Upper lobe of left lung (tissue), 4 donors: Measurements from ENCODE around the gene NUP85.

Source experiments
- CTCF ChIP-seq, 6 experiments: fragments of 450-650 bp in 4 of 6; fragments of 200-600 bp in 2 of 6; sonication (generic) in 2 of 6; IDR thresholded peaks; one replicate each; pipeline ENCODE4 v1.5.1; 2016 to 2019; ENCODE audit warnings: antibody characterized with exemption in 6 of 6
- EP300 ChIP-seq, 4 donors: sonication (generic); formaldehyde crosslinking; IDR thresholded peaks; one replicate each; pipeline ENCODE4 v1.5.1; 2017; ENCODE audit warnings: antibody characterized with exemption in 4 of 4, control low read depth in 2 of 4
- POLR2A ChIP-seq, 4 donors: fragments of 450-650 bp; IDR thresholded peaks; one replicate each; pipeline ENCODE4 v1.5.1; 2016 to 2017; ENCODE audit warnings: antibody characterized with exemption in 4 of 4, mild to moderate bottlenecking in 2 of 4
- POLR2AphosphoS5 ChIP-seq, 2 donors: sonication (generic); formaldehyde crosslinking; IDR thresholded peaks; one replicate each; pipeline ENCODE4 v1.5.1; 2017; ENCODE audit warnings: antibody characterized with exemption in 2 of 2

- TF ChIP-seq EP300 (IDR thresholded peaks at IDR 0.05): no peak
- no peak for TF ChIP-seq CTCF (IDR thresholded peaks at IDR 0.05)
- no peak for TF ChIP-seq POLR2A (IDR thresholded peaks at IDR 0.05)
- no peak for TF ChIP-seq POLR2AphosphoS5 (IDR thresholded peaks at IDR 0.05)
Measured at GRCh38 chr17:75181110-75181509, 24.4 kb upstream of the NUP85 start.
